SU-DHL-6 (cell line): ENCODE results near the gene UVSSA.

Experiments used
- CTCF ChIP-seq: fragments of 200-600 bp; sonication (generic); IDR thresholded peaks from one replicate; pipeline ENCODE4 v1.5.1; 2017; ENCODE audit warnings: antibody characterized with exemption, mild to moderate bottlenecking, low read length, moderate library complexity; ENCODE audit not compliant: insufficient read depth, poor library complexity, severe bottlenecking
- EZH2phosphoT487 ChIP-seq: fragments of 200-600 bp; sonication (generic), shearing (Covaris generic); conservative IDR thresholded peaks from 2 replicates; pipeline ENCODE4 v1.6.1; 2018; ENCODE audit warnings: mild to moderate bottlenecking, antibody characterized with exemption, low read length, moderate library complexity, mixed read lengths

GRCh38 chr4:1402021-1402515, 55.1 kb downstream of the UVSSA start:
- TF ChIP-seq CTCF (no peak), EZH2phosphoT487 (no peak)
